NT2/D1 (cell line): Measurements from ENCODE around the gene GATB.
A peak's percentile ranks its signal among the peaks of the same experiment; 100 is the strongest.

Experiments used
- DNase-seq: peaks from one replicate; pipeline ENCODE4 v3.0.0-alpha.2; 2011; ENCODE audit warnings: low read depth, low spot score
- H3K27me3 ChIP-seq: 2 replicates; pipeline ENCODE4 v1.6.0; 2011; ENCODE audit warnings: mild to moderate bottlenecking; ENCODE audit not compliant: insufficient read length, insufficient read depth
- H3K36me3 ChIP-seq: 2 replicates; pipeline ENCODE4 v1.6.1; 2011; ENCODE audit warnings: mild to moderate bottlenecking, low read length, mixed read lengths; ENCODE audit not compliant: insufficient read depth, insufficient read length
- H3K4me1 ChIP-seq: 2 replicates; pipeline ENCODE4 v1.5.1; 2011; ENCODE audit not compliant: insufficient read depth, insufficient read length
- H3K4me3 ChIP-seq: 2 replicates; pipeline ENCODE4 v1.5.1; 2011; ENCODE audit warnings: low read depth; ENCODE audit not compliant: insufficient read length
- H3K9ac ChIP-seq: 2 replicates; pipeline ENCODE4 v1.6.0; 2011; ENCODE audit warnings: low read depth; ENCODE audit not compliant: insufficient read length
- H3K9me3 ChIP-seq: 2 replicates; pipeline ENCODE4 v1.5.1; 2011; ENCODE audit warnings: mild to moderate bottlenecking, low read length; ENCODE audit not compliant: insufficient read depth
- SUZ12 ChIP-seq: IDR thresholded peaks from 2 replicates; pipeline ENCODE4 v1.6.1; 2011; ENCODE audit not compliant: insufficient read length, insufficient read depth; ENCODE audit errors: extremely low read depth
- YY1 ChIP-seq: IDR thresholded peaks from 2 replicates; pipeline ENCODE4 v1.6.1; 2011; ENCODE audit not compliant: insufficient read length, insufficient read depth
- ZNF274 ChIP-seq: IDR thresholded peaks from 2 replicates; pipeline ENCODE4 v1.6.1; 2011; ENCODE audit warnings: mild to moderate bottlenecking, low read depth, low read length

GATB gene

DNA sequence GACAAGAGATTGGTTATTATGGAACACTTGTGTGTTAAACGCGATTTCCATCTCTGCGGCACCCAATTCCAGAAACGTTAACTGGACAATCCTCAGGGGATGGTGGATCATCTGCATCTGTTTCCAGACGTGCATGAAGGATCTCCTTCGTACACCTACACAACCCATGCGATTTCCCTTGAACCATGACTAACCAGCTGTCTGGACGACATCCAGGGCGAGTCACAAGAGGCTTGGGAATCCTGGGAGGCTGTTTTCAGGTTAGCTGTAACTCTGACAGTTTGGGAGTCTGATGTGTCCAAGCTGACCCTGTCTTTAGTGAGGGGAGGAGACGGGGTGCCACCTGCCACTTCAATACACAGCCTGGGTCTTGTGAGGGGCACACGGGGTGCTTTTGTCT lies 84.5 kb downstream of the GATB start:
- Histone ChIP-seq H3K4me3 (no peak overlapping the region), H3K36me3 (peaks cover 14% of the 10 kb centered on the region), H3K27me3 (no peaks in the 10 kb centered on the region), H3K9me3 (no peaks in the 10 kb centered on the region), H3K4me1 (no peaks in the 10 kb centered on the region), H3K9ac (no peak overlapping the region)
- TF ChIP-seq ZNF274 (no peak), SUZ12 (no peak), YY1 (no peak)
- no peak for DNase-seq

DNA sequence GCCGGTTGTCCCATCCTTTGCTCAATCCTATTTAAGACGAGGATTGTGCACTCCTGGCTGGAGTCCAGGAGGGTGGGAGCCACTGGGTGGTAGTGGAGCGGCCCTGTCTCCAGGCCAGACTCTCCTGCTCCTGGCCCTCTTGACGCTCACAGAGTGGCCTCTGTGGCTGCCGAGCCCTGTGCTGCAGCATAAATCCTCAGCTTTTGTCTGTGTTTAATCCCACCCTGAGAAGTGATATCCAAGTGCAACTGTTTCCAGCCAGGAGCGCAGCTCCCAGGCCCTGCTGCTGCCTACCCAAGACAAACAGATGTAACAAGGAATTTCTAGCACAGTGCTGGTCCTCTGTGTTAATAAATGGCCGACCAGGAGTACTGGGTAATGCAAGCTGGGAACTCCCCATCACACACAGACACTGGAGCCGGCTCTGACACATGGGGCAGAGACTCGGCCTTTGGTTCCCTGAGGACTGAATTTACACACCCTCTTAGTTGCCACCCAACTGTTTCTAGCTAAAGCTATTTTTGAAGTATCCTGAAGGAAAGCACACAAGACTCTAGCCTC lies 85.3 kb downstream of the GATB start:
- TF ChIP-seq ZNF274 (no peak), YY1 (no peak), SUZ12 (no peak)
- Histone ChIP-seq H3K36me3 (peaks cover 17% of the 10 kb centered on the region), H3K9me3 (no peaks in the 10 kb centered on the region), H3K9ac (peak overlapping the region; percentile 21), H3K4me1 (no peaks in the 10 kb centered on the region), H3K4me3 (no peak overlapping the region), H3K27me3 (no peaks in the 10 kb centered on the region)
- DNase-seq, result no peak

DNA sequence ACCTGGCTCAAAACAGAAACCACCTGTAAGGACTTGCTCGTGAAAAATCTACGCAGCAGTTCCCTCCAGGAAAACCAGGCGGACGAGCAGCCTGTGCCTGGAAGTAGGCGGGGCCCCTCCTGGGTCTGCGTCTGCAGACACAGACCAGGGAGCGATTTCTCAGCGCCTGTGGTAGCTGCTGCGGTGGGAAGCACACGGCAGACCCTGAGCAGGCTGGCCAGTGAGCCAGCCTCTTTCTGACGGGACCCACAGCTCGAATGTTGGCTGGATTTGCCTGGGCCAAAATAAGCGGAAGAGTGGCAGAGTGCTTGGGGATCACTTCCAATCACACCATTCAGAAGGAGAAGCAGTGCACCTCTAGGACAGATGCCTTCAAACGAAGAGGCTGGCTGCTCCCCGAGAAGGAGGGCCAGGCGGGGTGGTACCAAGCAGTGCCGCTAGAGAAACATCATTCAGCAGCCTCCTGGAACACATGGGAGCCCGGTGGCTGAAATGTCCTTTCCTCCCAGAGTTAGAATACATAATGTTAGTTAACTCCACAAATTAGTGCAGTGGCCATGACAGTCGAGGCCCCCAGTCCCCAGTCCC lies 85.9 kb downstream of the GATB start:
- Histone ChIP-seq H3K4me3 (no peak overlapping the region), H3K4me1 (no peaks in the 10 kb centered on the region), H3K36me3 (peaks cover 17% of the 10 kb centered on the region), H3K27me3 (no peaks in the 10 kb centered on the region), H3K9ac (no peak overlapping the region), H3K9me3 (no peaks in the 10 kb centered on the region)
- TF ChIP-seq SUZ12, result no peak
- TF ChIP-seq YY1, result no peak
- TF ChIP-seq ZNF274, result no peak
- DNase-seq, result no peak

DNA sequence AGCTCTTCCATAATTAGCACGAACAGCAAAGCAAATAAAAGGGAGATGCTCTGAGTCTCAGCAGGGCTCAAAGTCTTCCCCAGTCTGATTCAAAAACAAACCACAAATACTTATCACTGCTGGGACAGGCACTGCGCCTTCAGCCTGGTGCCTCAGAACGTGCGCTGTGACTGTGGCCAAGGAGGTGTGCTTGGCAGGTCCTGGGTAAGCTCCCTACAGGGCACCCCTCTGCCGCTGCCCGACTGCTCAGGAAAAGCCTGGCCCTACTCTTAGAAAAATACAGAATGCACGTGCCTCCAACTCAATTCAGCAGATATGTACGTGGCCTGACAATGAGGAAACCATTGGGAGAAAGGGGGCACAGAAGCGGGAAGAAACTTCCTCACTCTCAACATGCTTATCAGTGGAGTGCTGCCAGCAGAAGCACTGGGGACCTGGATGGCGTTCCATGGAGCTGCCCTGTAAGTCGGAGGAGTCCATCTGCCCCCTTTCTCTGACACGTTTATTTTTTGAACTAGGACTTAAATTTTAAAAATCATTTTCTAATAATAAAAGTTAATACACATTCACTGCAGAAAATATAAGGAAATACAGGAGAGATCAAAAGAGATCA lies 86.8 kb downstream of the GATB start:
- no peak overlapping the region for H3K9ac ChIP-seq
- TF ChIP-seq ZNF274, result no peak
- H3K4me1 ChIP-seq, result no peaks in the 10 kb centered on the region
- H3K27me3 ChIP-seq, result no peaks in the 10 kb centered on the region
- H3K36me3 ChIP-seq, result peaks cover 10% of the 10 kb centered on the region
- H3K9me3 ChIP-seq, result no peaks in the 10 kb centered on the region
- no peak overlapping the region for H3K4me3 ChIP-seq
- no peak for DNase-seq

DNA sequence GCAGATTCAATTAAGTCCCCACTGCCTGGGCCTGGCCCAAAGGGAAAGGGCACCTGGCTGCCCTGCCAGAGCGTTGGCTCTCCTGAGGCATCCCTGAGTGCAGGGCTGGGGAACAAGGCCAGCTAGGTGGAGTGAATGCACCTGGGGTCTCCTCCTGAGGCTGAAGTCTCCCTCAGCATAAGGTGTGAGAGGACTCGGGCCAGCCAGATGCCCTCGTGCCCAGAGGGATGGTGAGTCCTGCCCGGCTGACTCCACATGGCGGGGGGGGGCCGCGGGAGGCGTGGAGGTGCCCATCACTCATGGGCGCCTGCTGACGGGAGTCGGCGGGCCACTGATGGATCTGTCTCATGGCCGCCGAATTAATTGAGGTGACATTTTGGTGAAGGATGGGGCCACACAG lies 87.8 kb downstream of the GATB start:
- no peaks in the 10 kb centered on the region for H3K9me3 ChIP-seq

DNA sequence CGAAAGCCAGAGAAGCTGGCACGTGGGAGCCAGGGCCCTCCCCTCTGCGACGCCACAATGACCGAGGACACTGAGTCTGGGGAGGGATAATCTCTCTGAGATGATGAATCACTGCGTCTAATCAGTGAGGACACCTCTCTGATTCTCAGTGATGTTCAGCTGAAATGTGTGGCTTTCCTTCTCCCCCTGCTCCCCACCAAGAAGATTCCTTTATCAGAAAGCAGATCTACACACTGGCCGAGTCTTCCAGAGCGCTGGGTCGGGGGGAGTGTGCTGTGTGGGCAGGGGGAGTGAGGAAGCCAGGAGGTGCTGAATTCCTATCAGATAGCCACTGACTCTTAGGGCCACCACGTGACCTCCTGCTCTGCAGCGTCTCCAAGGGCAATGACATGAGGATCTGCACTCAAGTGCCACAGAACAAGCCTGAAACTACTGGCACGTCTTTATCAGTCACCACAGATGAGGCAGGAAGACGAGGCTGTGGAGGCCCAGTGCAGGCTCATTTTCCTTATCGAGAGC lies 89.2 kb downstream of the GATB start:
- no peaks in the 10 kb centered on the region for H3K27me3 ChIP-seq
- no peaks in the 10 kb centered on the region for H3K9me3 ChIP-seq
- H3K36me3 ChIP-seq, result peaks cover 7% of the 10 kb centered on the region
- TF ChIP-seq SUZ12 (no peak), ZNF274 (no peak), YY1 (no peak)
- no peak for DNase-seq
- no peaks in the 10 kb centered on the region for H3K4me1 ChIP-seq
- no peak overlapping the region for H3K4me3 ChIP-seq
- H3K9ac ChIP-seq, result no peak overlapping the region

More for the DNA sequence above, 87.8 kb downstream of the GATB start:
- Histone ChIP-seq H3K4me3 (no peak overlapping the region), H3K36me3 (peaks cover 7% of the 10 kb centered on the region), H3K4me1 (no peaks in the 10 kb centered on the region), H3K9ac (no peak overlapping the region), H3K27me3 (no peaks in the 10 kb centered on the region)
- TF ChIP-seq YY1, result no peak
- no peak for TF ChIP-seq ZNF274
- TF ChIP-seq SUZ12, result no peak
- DNase-seq, result no peak

DNA sequence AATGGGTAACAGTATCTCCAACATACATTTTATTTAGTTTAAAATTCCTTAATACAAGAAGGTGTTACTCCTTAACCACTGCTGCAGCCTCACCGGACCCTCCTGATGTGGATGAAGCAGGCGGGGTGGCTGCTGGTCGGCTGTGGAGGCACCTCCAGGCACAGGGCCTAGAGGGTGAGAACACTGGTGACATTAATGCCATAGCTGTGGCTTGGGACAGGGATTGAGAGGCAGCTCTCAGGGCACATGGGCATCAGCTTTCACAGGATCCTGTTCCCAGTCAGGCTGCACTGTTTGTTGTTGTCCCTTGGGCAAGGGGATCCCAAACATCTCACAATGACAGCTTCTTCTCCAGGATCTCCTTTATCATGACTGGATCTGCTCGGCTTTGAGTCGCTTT lies 90.0 kb downstream of the GATB start:
- no peak overlapping the region for H3K9ac ChIP-seq
- no peaks in the 10 kb centered on the region for H3K9me3 ChIP-seq
- H3K27me3 ChIP-seq, result no peaks in the 10 kb centered on the region
- no peaks in the 10 kb centered on the region for H3K4me1 ChIP-seq
- DNase-seq, result no peak
- no peak overlapping the region for H3K4me3 ChIP-seq
- H3K36me3 ChIP-seq, result peaks cover 7% of the 10 kb centered on the region
- TF ChIP-seq YY1, result no peak
- no peak for TF ChIP-seq SUZ12
- no peak for TF ChIP-seq ZNF274
